Hematopoietic multipotent progenitor cell (in vitro differentiated cells): ENCODE data around the gene OR52I2. TPM values are rescaled to one million over a fixed set of nuclear protein-coding genes. Genes with fewer than 3 reads are reported as not detected.
A peak's percentile ranks its signal among the peaks of the same experiment; 100 is the strongest.

Experiments
- DNase-seq, 3 donors: peaks; one replicate each; pipeline ENCODE4 v3.0.0-alpha.2; 2011 to 2015; ENCODE audit warnings: low read depth in 2 of 3, low spot score in 2 of 3
- total RNA-seq: library from RNA; depleted of rRNA; stranded (reverse); fragments of >200 nt; gene quantifications from one replicate; pipeline ENCODE4 v1.2.3, GENCODE V29; 2012

Gene OR52I2
- total RNA-seq, 1 donor, result not detected

GRCh38 chr11:4607781-4608666 is 26.5 kb downstream of the OR52I2 start, which contains the start of gene TRIM68:
Gene TRIM68, minus strand, starts transcription at chr11:4608231. Its CDS starts 2,727 bp downstream, at chr11:4605504.
- peak; percentile 78 to 96 (median 93) for DNase-seq

DNA sequence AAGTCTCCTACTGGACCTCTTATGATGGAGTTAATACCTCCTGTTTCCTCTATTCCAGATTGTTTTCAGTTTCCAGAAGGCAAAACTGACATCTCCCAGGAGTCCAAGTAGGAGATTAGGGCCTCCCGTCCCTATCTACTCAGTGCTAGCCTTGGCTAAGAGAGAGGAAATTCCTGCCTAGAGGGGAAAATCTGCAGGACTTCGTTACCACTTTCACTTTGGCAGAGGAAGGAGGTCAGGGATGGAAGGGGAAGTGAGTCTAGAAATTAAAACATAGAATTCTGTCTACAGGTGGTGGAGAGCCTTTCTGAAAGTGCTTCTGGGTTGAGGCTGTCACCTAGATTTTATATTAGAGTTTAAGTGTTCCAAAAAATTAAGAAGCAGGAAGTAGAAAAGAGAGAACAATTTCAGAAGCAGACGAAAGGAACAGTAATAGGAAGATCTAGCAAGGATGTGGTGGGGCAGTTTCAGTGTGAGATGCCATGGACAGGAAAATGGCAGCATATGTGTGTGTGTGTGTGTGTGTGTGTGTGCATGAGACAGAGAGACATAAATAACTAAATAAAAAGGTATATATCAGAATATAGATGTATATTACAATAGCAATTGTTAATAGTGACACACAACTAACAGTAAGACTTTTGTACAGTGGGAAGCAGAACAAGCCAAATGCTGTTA is 28.9 kb downstream of the OR52I2 start:
- peak in 1 of 3 donors; percentile 24 for DNase-seq

DNA sequence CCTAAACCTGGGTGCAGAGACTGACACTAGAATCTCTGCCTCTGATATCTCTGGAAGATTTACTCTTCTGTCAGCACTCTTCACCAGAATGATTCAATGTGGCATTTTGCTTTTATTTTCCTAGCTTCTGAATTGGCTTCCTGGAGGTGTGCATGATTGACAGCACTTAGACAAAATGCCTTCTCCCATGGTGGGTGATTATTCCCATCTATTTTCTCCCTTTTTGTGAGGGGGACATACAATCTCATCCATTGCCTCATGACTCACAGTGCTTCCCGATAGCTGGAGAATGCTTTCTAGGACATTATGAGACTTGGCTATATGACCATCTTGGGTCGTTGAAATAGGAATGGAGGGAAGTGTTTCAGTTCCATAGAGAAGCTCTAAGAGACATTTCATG is 30.4 kb downstream of the OR52I2 start:
- DNase-seq, result no peak

DNA sequence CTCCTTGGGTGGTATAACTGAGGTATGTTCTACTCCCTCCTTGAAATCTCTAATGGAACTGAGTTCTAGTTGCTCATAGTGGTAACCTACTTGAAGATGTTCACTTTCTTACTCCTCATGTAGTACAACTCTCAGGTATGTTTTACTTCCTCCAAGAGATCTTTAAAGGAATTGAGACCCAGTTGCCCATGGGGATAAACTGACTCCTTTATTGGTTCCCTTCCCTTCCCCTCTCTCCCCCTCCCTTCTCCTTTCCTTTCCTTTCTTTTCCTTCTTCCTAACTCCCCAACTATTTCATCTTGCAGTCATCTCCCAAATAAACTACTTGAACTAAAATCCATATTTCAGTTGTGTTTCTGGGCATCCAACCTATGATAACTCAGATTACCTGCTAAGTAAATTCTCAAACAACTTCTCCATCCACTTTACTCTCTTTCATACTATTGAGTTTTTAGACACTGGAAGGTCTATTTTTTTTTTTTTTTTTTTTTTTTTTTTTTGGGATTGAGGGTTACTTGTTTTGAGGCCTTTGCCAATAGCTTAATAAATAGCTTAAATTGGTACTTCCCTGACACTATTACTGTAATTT is 34.4 kb downstream of the OR52I2 start:
- no peak for DNase-seq

DNA sequence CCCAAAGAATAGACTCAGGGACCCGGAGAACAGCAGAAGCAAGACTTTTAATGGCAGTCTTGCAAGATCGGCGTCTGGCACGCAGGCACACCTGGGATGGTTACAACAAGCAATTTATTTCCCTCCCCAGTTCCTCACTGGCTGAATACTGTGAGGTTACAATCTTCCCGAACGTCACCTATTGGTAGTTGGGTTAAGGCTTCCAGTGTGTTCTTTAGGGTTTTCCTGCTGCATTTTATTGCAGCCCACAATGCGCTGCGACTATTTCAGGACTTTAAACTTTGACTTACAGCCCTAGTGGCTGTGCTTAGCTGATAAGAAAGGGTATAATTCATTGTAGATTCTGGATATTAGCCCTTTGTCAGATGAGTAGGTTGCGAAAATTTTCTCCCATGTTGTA is 38.0 kb downstream of the OR52I2 start:
- no peak for DNase-seq

- DNase-seq, result peak in 2 of 3 donors; percentile 33 to 68
Observed at GRCh38 chr11:4626207-4627099, 44.9 kb downstream of the OR52I2 start.

- no peak for DNase-seq
Observed at GRCh38 chr11:4636136-4636535, 54.6 kb downstream of the OR52I2 start.

DNA sequence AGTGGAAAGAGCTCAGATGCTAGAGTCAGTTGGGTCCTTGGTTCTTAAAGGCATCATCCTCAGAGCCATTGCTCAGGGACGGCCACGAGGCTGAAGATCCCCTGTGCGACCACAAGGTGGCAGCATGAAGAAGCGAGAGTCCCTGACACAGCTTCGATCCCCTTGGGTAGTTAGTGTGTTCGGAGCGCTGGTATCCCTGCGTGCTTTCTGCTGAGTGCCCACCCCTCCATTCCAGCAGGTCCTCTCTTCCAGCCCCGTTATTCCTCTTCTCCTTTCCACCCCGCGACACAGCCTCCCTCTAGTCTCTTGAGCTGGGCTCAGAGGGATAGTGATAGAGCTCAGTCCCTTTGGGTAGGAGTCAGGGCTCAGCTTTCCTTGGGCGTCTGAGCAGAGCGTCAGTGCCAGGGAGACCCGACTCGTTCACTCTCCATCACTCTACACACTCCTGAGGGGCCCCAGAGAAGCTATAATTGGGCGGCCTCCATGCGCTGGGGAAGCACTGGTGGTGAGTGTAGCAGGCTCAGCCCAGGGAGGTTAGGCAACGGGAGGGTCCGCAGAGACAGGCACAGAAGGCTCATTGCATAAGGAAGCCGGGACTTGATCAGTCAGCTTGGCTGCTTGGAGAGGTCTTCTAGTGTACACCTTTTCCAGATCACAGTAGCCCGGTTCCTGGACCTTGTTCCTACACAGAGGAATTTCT is 55.6 kb downstream of the OR52I2 start, which contains the start of gene OR51D1:
OR51D1 (plus strand) TSS at position 516 of the 700 bp plus-strand sequence. CDS start 2,314 bp downstream, outside the sequence.
- peak; percentile 35 to 84 (median 59) for DNase-seq

DNA sequence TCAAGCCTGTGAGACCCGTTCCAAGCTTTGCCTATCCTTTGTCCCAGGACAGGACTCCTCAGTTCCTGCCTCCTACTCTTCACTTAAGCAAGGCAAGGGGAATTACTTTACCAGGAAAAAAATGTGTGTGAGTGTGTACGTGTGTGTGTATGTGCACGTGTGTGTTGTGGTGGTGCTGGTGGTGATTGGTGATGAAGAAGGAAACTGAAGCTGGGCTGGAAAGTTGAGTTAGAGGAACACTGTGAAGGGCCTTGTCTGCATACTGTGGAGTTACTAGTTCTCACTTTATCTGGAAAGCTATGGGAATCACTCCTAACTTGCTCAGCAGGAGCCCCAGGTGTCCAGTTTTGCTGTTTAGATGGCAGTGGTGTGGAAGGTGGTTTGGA is 56.1 kb downstream of the OR52I2 start:
- DNase-seq, result no peak

DNA sequence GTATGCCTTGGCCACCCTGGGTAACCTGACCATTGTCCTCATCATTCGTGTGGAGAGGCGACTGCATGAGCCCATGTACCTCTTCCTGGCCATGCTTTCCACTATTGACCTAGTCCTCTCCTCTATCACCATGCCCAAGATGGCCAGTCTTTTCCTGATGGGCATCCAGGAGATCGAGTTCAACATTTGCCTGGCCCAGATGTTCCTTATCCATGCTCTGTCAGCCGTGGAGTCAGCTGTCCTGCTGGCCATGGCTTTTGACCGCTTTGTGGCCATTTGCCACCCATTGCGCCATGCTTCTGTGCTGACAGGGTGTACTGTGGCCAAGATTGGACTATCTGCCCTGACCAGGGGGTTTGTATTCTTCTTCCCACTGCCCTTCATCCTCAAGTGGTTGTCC is 58.4 kb downstream of the OR52I2 start:
- DNase-seq, result no peak

DNA sequence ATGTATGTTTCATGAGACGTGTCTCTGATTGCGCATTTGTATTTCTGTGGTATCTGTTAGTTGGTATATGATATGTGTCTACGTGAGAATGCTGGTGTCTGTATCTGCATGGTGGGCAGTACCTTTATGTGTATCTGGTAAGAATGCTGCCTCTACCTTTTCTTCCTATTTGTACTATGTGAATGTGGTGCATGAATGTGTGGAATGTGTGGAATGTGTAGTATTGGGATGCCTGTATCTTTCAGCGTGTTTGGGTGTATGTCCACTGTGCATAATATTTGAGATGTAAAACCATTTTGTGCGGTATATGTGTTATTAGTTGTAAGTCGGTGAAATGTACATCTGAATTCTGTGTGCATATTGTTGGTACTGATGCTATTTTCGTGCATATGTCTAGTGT is 60.0 kb downstream of the OR52I2 start:
- no peak for DNase-seq

- no peak for DNase-seq
Observed at GRCh38 chr11:4642043-4642442, 60.5 kb downstream of the OR52I2 start.

Other genes starting within 250 kb of the OR52I2 start
- 0.27 TPM for gene OR52B4, start 213.4 kb upstream of the OR52I2 start, total RNA-seq
- gene TRIM21, start 188.0 kb upstream of the OR52I2 start, total RNA-seq, result 30.7 TPM
- not detected for gene OR52K2, start 132.4 kb upstream of the OR52I2 start, total RNA-seq
- gene OR52K1, start 99.1 kb upstream of the OR52I2 start, total RNA-seq, result under 0.01 TPM
- not detected for gene OR52M1, start 36.6 kb upstream of the OR52I2 start, total RNA-seq
- gene OR52I1, start 12.3 kb downstream of the OR52I2 start, total RNA-seq, result not detected
- gene TRIM68, start 26.5 kb downstream of the OR52I2 start, total RNA-seq, result 11.8 TPM
- under 0.01 TPM for gene OR51D1, start 55.7 kb downstream of the OR52I2 start, total RNA-seq
- not detected for gene OR51E1, start 62.2 kb downstream of the OR52I2 start, total RNA-seq
- gene OR51E2, start 116.1 kb downstream of the OR52I2 start, total RNA-seq, result under 0.01 TPM
- not detected for gene MMP26, start 123.0 kb downstream of the OR52I2 start, total RNA-seq
- gene OR51F1, start 188.2 kb downstream of the OR52I2 start, total RNA-seq, result not detected
- gene OR52R1, start 222.6 kb downstream of the OR52I2 start, total RNA-seq, result not detected
- gene OR51F2, start 239.6 kb downstream of the OR52I2 start, total RNA-seq, result not detected